ENCODE data around the gene RPL28. TPM values are rescaled to one million over a fixed set of nuclear protein-coding genes. Genes with fewer than 3 reads are reported as not detected.
"Not testable (repeated sequence)": the region's sequence is repeated elsewhere in the genome, so short reads cannot be mapped to it uniquely, and the experiment has no call there.

RPL28 gene
- total RNA-seq, 1 donor from 2014 or later, result 1,343 TPM

DNA sequence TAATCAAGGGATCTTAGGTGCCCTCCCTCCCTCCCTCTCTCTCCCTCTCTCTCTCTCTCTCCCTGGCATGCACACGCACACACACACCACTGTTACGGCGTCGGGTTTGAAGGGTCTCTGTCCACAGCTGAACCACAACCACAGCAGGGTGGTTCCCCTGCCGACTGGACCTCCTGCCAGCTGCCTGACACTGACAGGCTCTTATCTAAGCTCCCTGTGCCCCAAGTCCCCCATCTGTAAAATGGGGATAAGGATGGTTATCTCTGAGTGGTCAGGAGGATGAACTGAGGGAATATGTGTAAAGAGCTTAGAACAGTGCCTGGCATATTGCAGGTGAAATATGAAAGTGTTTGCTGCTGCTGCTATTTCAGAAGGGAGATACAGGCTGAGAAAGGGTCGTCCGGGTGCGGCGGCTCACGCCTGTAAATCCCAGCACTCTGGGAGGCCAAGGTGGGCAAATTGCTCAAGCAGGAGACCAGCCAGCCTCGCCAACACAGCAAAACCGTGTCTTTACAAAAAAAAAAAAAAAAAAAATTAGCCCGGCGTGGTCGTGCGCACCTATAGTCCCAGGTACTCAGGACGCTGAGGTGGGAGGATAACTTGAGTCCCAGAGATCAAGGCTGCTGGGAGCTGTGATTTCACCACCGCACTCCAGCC is 58.2 kb downstream of the RPL28 start:
- no peak for DNase-seq

GRCh38 chr19:55444646-55445045 is 58.9 kb downstream of the RPL28 start:
- no peak for DNase-seq
- Histone ChIP-seq H3K36me3 (no peaks in the 10 kb centered on the region), H3K4me1 (peaks cover 3% of the 10 kb centered on the region), H3K27me3 (peaks cover 53% of the 10 kb centered on the region), H3K9me3 (no peaks in the 10 kb centered on the region), H3K4me3 (no peak overlapping the region), H3K27ac (no peak overlapping the region)
- TF ChIP-seq CTCF (IDR thresholded peaks at IDR 0.05), result no peak
- ATAC-seq, result no peak
- intact Hi-C loops (cut with DNase I), result no loop called here

More for the DNA sequence above, 58.2 kb downstream of the RPL28 start:
- Histone ChIP-seq H3K27ac (no peak overlapping the region), H3K9me3 (no peaks in the 10 kb centered on the region), H3K27me3 (peaks cover 53% of the 10 kb centered on the region), H3K36me3 (no peaks in the 10 kb centered on the region), H3K4me1 (peaks cover 3% of the 10 kb centered on the region), H3K4me3 (no peak overlapping the region)
- no peak for TF ChIP-seq CTCF (IDR thresholded peaks at IDR 0.05)
- intact Hi-C loops (cut with DNase I), result no loop called here
- no peak for ATAC-seq

GRCh38 chr19:55446060-55446459 is 60.3 kb downstream of the RPL28 start:
- TF ChIP-seq CTCF (IDR thresholded peaks at IDR 0.05), result no peak
- Histone ChIP-seq H3K36me3 (no peaks in the 10 kb centered on the region), H3K4me3 (no peak overlapping the region), H3K27ac (no peak overlapping the region), H3K27me3 (peaks cover 41% of the 10 kb centered on the region), H3K4me1 (peaks cover 2% of the 10 kb centered on the region), H3K9me3 (no peaks in the 10 kb centered on the region)
- intact Hi-C loops (cut with DNase I), result no loop called here
- ATAC-seq (no peak), DNase-seq (no peak)

DNA sequence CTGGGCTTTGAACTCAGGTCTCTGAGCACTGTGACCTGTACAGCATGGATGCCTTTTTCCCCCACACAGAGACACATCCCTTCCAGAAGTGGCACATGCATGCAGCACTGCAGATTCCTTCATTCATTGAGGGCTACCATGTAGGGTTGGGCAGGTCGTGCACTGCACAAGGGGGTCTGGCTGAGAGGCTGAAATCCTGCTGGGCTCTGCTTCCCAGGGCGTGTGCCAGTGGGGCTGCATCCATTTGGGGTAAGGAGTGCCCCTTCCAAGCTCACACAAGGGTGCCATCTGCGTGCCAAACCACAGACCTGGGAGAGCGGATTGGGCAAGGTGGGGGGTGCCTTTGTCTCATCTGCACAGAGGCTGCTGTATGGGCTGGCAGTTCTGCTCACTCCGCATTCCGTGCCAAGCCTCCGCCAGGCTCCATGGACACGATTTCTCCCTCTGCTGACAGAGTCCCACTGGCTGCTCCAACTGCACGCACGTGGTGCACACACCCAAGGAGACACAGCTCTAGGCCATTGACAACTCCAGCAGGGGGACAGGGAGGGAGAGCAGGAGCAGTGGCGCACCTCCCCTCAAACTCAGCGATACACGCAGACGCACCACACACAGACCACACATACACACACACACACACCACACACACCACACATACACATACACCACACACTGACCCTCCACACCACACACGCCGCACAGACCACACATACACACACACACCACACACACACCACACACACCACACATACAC is 61.9 kb downstream of the RPL28 start:
- ATAC-seq (no peak), DNase-seq (no peak)
- Histone ChIP-seq H3K4me3 (no peak overlapping the region), H3K36me3 (no peaks in the 10 kb centered on the region), H3K9me3 (no peaks in the 10 kb centered on the region), H3K27me3 (peaks cover 43% of the 10 kb centered on the region), H3K27ac (no peak overlapping the region), H3K4me1 (peaks cover 11% of the 10 kb centered on the region)
- intact Hi-C loops (cut with DNase I), result no loop called here
- no peak for TF ChIP-seq CTCF (IDR thresholded peaks at IDR 0.05)

- ATAC-seq; intact Hi-C loops (cut with DNase I); H3K27ac ChIP-seq; H3K9me3 ChIP-seq; DNase-seq; H3K36me3 ChIP-seq; H3K4me3 ChIP-seq: not testable (repeated sequence)
- peaks cover 11% of the 10 kb centered on the region for H3K4me1 ChIP-seq
- peaks cover 46% of the 10 kb centered on the region for H3K27me3 ChIP-seq
Observed at GRCh38 chr19:55448175-55448490, 62.4 kb downstream of the RPL28 start.

DNA sequence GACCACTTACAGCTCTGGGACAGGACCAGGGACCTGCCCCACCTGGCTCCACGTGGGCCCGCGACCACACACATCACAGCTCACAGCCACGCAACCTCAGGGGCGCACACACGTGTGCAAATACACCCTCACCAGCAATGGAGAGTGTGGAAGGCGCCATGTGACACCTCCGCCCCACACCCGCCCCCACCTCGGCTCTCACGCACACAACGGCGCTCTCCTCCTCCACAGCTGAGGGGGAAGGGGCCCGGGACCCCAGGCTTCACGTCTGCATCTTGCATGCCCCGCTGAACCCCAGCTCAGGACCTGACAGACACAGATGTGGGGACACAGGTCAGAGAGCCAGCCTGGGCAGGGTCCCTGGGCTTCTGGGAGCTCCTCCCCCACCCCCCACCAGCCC is 63.7 kb downstream of the RPL28 start:
- no peak for TF ChIP-seq CTCF (IDR thresholded peaks at IDR 0.05)
- ATAC-seq, result no peak
- Histone ChIP-seq H3K36me3 (no peaks in the 10 kb centered on the region), H3K4me3 (no peak overlapping the region), H3K4me1 (peaks cover 11% of the 10 kb centered on the region), H3K27me3 (peaks cover 34% of the 10 kb centered on the region), H3K9me3 (no peaks in the 10 kb centered on the region), H3K27ac (no peak overlapping the region)
- intact Hi-C loops (cut with DNase I), result no loop called here
- DNase-seq, result no peak
